Measurements from ENCODE around the gene CDK9.

CDK9 gene

GRCh38 chr9:127808347-127809001 lies 22.6 kb downstream of the CDK9 start:
- TF ChIP-seq REST (IDR thresholded peaks at IDR 0.05; ENCODE audit: insufficient read depth in 1 of 2, low read depth in 2 of 2, low read length in 2 of 2): no peak
- TF ChIP-seq POLR2AphosphoS5 (IDR thresholded peaks at IDR 0.05; ENCODE audit: low read depth, low read length): no peak
- TF ChIP-seq FOXP2 (optimal IDR thresholded peaks at IDR 0.05; ENCODE audit: borderline replicate concordance, extremely low read depth, extremely low read length, insufficient read depth): no peak
- TF ChIP-seq SIN3A (IDR thresholded peaks at IDR 0.05; ENCODE audit: borderline replicate concordance, insufficient read depth, low read length): no peak
- no peak for TF ChIP-seq TAF1 (IDR thresholded peaks at IDR 0.05; ENCODE audit: borderline replicate concordance, insufficient read depth, low read length)

- TF ChIP-seq REST (IDR thresholded peaks at IDR 0.05; ENCODE audit: insufficient read depth in 1 of 2, low read depth in 2 of 2, low read length in 2 of 2) (no peak), POLR2AphosphoS5 (IDR thresholded peaks at IDR 0.05; ENCODE audit: low read depth, low read length) (no peak), FOXP2 (optimal IDR thresholded peaks at IDR 0.05; ENCODE audit: borderline replicate concordance, extremely low read depth, extremely low read length, insufficient read depth) (no peak), SIN3A (IDR thresholded peaks at IDR 0.05; ENCODE audit: borderline replicate concordance, insufficient read depth, low read length) (no peak), TAF1 (IDR thresholded peaks at IDR 0.05; ENCODE audit: borderline replicate concordance, insufficient read depth, low read length) (no peak)
Measured at GRCh38 chr9:127809002-127809539, 23.2 kb downstream of the CDK9 start.

- no peak for TF ChIP-seq TAF1 (IDR thresholded peaks at IDR 0.05; ENCODE audit: borderline replicate concordance, insufficient read depth, low read length)
- no peak for TF ChIP-seq FOXP2 (optimal IDR thresholded peaks at IDR 0.05; ENCODE audit: borderline replicate concordance, extremely low read depth, extremely low read length, insufficient read depth)
- no peak for TF ChIP-seq SIN3A (IDR thresholded peaks at IDR 0.05; ENCODE audit: borderline replicate concordance, insufficient read depth, low read length)
- no peak for TF ChIP-seq REST (IDR thresholded peaks at IDR 0.05; ENCODE audit: insufficient read depth in 1 of 2, low read depth in 2 of 2, low read length in 2 of 2)
- TF ChIP-seq POLR2AphosphoS5 (IDR thresholded peaks at IDR 0.05; ENCODE audit: low read depth, low read length): no peak
Measured at GRCh38 chr9:127809540-127810377, 23.9 kb downstream of the CDK9 start.

- TF ChIP-seq TAF1 (IDR thresholded peaks at IDR 0.05; ENCODE audit: borderline replicate concordance, insufficient read depth, low read length) (no peak), SIN3A (IDR thresholded peaks at IDR 0.05; ENCODE audit: borderline replicate concordance, insufficient read depth, low read length) (no peak), POLR2AphosphoS5 (IDR thresholded peaks at IDR 0.05; ENCODE audit: low read depth, low read length) (no peak), FOXP2 (optimal IDR thresholded peaks at IDR 0.05; ENCODE audit: borderline replicate concordance, extremely low read depth, extremely low read length, insufficient read depth) (no peak), REST (IDR thresholded peaks at IDR 0.05; ENCODE audit: insufficient read depth in 1 of 2, low read depth in 2 of 2, low read length in 2 of 2) (no peak)
Measured at GRCh38 chr9:127810378-127811187, 24.7 kb downstream of the CDK9 start.

Measured in PFSK-1 (cell line).